Stimulated activated CD4-positive, alpha-beta T cell treated with anti-CD3 and anti-CD28 coated beads, Interleukin-4, amount 100 ng/mL, for 24 hours (primary cell): ENCODE results near the gene NAGK.
"Not testable (repeated sequence)": the region's sequence is repeated elsewhere in the genome, so short reads cannot be mapped to it uniquely, and the experiment has no call there.

Experiments
- DNase-seq: peaks from one replicate; pipeline ENCODE4 v3.0.0-alpha.2; 2020

NAGK gene

GRCh38 chr2:71070294-71071093, 2.0 kb downstream of the NAGK start:
- DNase-seq: no peak

- peak; percentile 66 for DNase-seq
Measured at GRCh38 chr2:71071681-71072398, 3.4 kb downstream of the NAGK start.

- DNase-seq: no peak
Measured at GRCh38 chr2:71072492-71072891, 4.0 kb downstream of the NAGK start.

GRCh38 chr2:71073475-71073874, 5.0 kb downstream of the NAGK start:
- DNase-seq: no peak

GRCh38 chr2:71074893-71075395, 6.5 kb downstream of the NAGK start:
- no peak for DNase-seq

- DNase-seq: no peak
Measured at GRCh38 chr2:71078624-71079023, 10.2 kb downstream of the NAGK start.

- DNase-seq: peak; percentile 62
Measured at GRCh38 chr2:71082402-71083252, 14.2 kb downstream of the NAGK start.

GRCh38 chr2:71083297-71083696, 14.8 kb downstream of the NAGK start:
- DNase-seq: not testable (repeated sequence)

- DNase-seq: not testable (repeated sequence)
Measured at GRCh38 chr2:71083752-71084312, 15.4 kb downstream of the NAGK start.

GRCh38 chr2:71085325-71086003, 17.0 kb downstream of the NAGK start:
- not testable (repeated sequence) for DNase-seq

GRCh38 chr2:71089475-71089874, 21.0 kb downstream of the NAGK start:
- not testable (repeated sequence) for DNase-seq

GRCh38 chr2:71091808-71092207, 23.4 kb downstream of the NAGK start:
- DNase-seq: not testable (repeated sequence)

- not testable (repeated sequence) for DNase-seq
Measured at GRCh38 chr2:71092491-71093260, 24.2 kb downstream of the NAGK start.

- DNase-seq: peak; percentile 52
Measured at GRCh38 chr2:71100195-71100964, 31.9 kb downstream of the NAGK start.

- no peak for DNase-seq
Measured at GRCh38 chr2:71101656-71102055, 33.2 kb downstream of the NAGK start.

GRCh38 chr2:71102981-71103681, 34.7 kb downstream of the NAGK start:
- no peak for DNase-seq

- DNase-seq: no peak
Measured at GRCh38 chr2:71103809-71104208, 35.4 kb downstream of the NAGK start.

GRCh38 chr2:71106463-71106862, 38.0 kb downstream of the NAGK start:
- DNase-seq: not testable (repeated sequence)

GRCh38 chr2:71108091-71108490, 39.6 kb downstream of the NAGK start:
- DNase-seq: no peak

GRCh38 chr2:71113843-71114242, 45.4 kb downstream of the NAGK start:
- no peak for DNase-seq
